PFSK-1 (cell line): ENCODE results near the gene GSTM5.

Experiments
- FOXP2 ChIP-seq: optimal IDR thresholded peaks from 2 replicates; pipeline ENCODE3; 2011; ENCODE audit warnings: borderline replicate concordance, control low read depth, inconsistent platforms; ENCODE audit not compliant: insufficient read depth; ENCODE audit errors: extremely low read length, extremely low read depth
- POLR2AphosphoS5 ChIP-seq: IDR thresholded peaks from 2 replicates; pipeline ENCODE4 v1.6.1; 2012; ENCODE audit warnings: low read depth, mild to moderate bottlenecking, control low read depth, low read length, moderate library complexity
- REST ChIP-seq, 2 experiments: IDR thresholded peaks; 2 replicates each; pipeline versions ENCODE4 v1.6.1 to v1.8.0; 2011 to 2012; ENCODE audit warnings: low read depth in 2 of 2, low read length in 2 of 2, control low read depth in 1 of 2, inconsistent platforms in 1 of 2, mild to moderate bottlenecking in 1 of 2, moderate library complexity in 1 of 2; ENCODE audit not compliant: insufficient read depth in 1 of 2
- SIN3A ChIP-seq: IDR thresholded peaks from 2 replicates; pipeline ENCODE4 v1.6.1; 2012; ENCODE audit warnings: mild to moderate bottlenecking, low read length, moderate library complexity, borderline replicate concordance; ENCODE audit not compliant: insufficient read depth
- TAF1 ChIP-seq: IDR thresholded peaks from 2 replicates; pipeline ENCODE4 v1.6.1; 2012; ENCODE audit warnings: low read length, control low read depth, borderline replicate concordance; ENCODE audit not compliant: insufficient read depth

The GSTM5 gene

GRCh38 chr1:109732390-109732881 is 20.4 kb downstream of the GSTM5 start:
- no peak for TF ChIP-seq FOXP2
- TF ChIP-seq POLR2AphosphoS5: no peak
- no peak for TF ChIP-seq REST (IDR thresholded peaks at IDR 0.05; ENCODE audit: insufficient read depth in 1 of 2, low read depth in 2 of 2, low read length in 2 of 2)
- no peak for TF ChIP-seq SIN3A
- TF ChIP-seq TAF1: no peak

- TF ChIP-seq SIN3A (no peak), REST (IDR thresholded peaks at IDR 0.05; ENCODE audit: insufficient read depth in 1 of 2, low read depth in 2 of 2, low read length in 2 of 2) (no peak), FOXP2 (no peak), TAF1 (no peak), POLR2AphosphoS5 (no peak)
Observed at GRCh38 chr1:109733236-109733870, 21.3 kb downstream of the GSTM5 start.

- TF ChIP-seq POLR2AphosphoS5 (no peak), SIN3A (no peak), FOXP2 (no peak), REST (IDR thresholded peaks at IDR 0.05; ENCODE audit: insufficient read depth in 1 of 2, low read depth in 2 of 2, low read length in 2 of 2) (no peak), TAF1 (no peak)
Observed at GRCh38 chr1:109739738-109740614, 27.9 kb downstream of the GSTM5 start.

GRCh38 chr1:109740615-109741373 is 28.7 kb downstream of the GSTM5 start, which contains the start of gene GSTM3:
Gene GSTM3, minus strand, starts transcription at chr1:109741038. Its CDS starts 751 bp downstream, at chr1:109740287.
- TF ChIP-seq SIN3A: no peak
- no peak for TF ChIP-seq REST (IDR thresholded peaks at IDR 0.05; ENCODE audit: insufficient read depth in 1 of 2, low read depth in 2 of 2, low read length in 2 of 2)
- TF ChIP-seq TAF1: no peak
- no peak for TF ChIP-seq POLR2AphosphoS5
- no peak for TF ChIP-seq FOXP2
